Measurements from ENCODE around the gene ZNF521.

Gene ZNF521

DNA sequence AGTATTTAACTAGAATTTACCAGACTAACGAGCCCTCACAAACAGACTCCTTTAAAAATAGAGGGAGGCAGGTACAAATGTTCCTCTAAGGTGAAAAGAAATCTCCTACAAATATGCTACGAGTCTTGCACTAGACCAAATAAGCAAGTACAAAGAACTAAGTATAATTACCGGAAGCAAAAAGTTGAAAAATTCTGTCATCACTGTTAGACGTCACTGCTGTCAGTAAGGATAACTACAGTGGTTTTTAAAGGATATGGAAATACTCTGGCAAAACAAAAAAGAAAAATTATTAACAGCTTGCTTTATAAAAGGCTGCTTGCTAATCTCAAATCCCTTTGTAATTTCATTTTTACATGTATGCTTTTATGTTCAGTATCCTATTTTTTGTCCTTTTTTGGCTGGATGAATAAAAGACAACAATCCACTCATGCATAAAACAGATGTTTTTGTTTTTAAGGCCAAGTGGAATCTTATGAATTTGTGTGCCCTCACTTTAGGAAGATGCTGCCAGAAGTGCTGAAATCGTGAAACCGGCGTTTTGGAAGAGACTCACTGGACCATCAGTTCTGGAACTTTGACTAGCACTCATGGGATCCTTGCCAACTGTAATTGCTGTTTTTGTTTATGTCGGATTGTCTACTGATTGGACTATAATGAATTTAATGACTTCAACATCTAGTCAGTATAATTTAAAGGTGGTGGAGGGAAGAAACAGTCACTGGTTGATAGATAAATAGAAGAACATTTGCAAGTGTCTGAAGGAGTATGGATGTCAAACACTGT lies 6.7 kb downstream of the ZNF521 start:
- no peak for DNase-seq (ENCODE audit: low read depth)
- TF ChIP-seq POLR2A (IDR thresholded peaks at IDR 0.05; ENCODE audit: extremely low read depth, insufficient read length) (no peak), MYC (IDR thresholded peaks at IDR 0.05; ENCODE audit: low read depth, low read length) (no peak)
- TF ChIP-seq, protein P1, sequence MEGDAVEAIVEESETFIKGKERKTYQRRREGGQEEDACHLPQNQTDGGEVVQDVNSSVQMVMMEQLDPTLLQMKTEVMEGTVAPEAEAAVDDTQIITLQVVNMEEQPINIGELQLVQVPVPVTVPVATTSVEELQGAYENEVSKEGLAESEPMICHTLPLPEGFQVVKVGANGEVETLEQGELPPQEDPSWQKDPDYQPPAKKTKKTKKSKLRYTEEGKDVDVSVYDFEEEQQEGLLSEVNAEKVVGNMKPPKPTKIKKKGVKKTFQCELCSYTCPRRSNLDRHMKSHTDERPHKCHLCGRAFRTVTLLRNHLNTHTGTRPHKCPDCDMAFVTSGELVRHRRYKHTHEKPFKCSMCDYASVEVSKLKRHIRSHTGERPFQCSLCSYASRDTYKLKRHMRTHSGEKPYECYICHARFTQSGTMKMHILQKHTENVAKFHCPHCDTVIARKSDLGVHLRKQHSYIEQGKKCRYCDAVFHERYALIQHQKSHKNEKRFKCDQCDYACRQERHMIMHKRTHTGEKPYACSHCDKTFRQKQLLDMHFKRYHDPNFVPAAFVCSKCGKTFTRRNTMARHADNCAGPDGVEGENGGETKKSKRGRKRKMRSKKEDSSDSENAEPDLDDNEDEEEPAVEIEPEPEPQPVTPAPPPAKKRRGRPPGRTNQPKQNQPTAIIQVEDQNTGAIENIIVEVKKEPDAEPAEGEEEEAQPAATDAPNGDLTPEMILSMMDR (IDR thresholded peaks at IDR 0.05; ENCODE audit: low read depth, low read length) = no peak
- TF ChIP-seq, protein P2, sequence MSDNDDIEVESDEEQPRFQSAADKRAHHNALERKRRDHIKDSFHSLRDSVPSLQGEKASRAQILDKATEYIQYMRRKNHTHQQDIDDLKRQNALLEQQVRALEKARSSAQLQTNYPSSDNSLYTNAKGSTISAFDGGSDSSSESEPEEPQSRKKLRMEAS (IDR thresholded peaks at IDR 0.05; ENCODE audit: low read depth, low read length) = no peak

DNA sequence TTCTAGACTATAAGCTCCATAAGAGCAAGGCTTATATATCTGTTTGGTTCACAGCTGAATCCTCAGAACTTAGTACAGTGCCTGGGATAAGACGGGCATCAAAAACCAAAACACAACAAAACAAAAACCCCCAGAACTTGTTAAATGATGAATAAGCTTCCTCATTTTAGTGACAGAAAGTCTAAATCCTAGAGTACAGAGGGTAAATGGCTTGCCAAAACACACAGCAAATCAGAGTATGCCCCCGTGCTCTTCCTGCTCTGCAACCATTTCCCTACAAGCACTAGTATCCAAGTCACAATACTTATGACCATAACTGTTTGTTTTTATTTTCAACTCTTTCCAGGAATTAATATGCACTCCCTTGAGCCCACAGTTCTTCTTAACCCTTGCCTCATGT lies 10.1 kb downstream of the ZNF521 start:
- DNase-seq (ENCODE audit: low read depth) = no peak
- TF ChIP-seq MYC (IDR thresholded peaks at IDR 0.05; ENCODE audit: low read depth, low read length) (no peak), POLR2A (IDR thresholded peaks at IDR 0.05; ENCODE audit: extremely low read depth, insufficient read length) (no peak)
- TF ChIP-seq, protein P1 (IDR thresholded peaks at IDR 0.05; ENCODE audit: low read depth, low read length) = no peak
- TF ChIP-seq, protein P2 (IDR thresholded peaks at IDR 0.05; ENCODE audit: low read depth, low read length) = no peak
- no peak overlapping the region for H3K4me3 ChIP-seq (ENCODE audit: low read depth, low read length)

More for the DNA sequence above, 6.7 kb downstream of the ZNF521 start:
- H3K4me3 ChIP-seq (ENCODE audit: low read depth, low read length) = no peak overlapping the region

DNA sequence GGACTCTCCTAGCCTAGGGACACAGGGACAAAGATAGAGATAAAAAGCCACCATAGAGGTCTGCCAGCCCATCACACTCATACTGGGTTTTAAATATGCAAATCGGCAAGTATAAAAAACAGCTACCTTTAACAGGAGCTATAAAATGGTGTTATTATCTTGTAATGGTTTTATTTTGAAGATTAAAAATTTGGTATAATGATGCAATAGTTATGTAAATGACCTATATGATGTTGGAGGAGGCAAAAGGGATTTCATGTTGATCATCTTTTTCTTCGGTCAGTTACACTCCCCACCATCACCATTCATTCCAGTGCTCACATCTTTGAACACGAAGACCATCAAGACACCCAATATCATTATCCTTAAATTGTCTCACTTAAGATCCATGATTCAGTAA lies 11.2 kb downstream of the ZNF521 start:
- no peak overlapping the region for H3K4me3 ChIP-seq (ENCODE audit: low read depth, low read length)
- TF ChIP-seq MYC (IDR thresholded peaks at IDR 0.05; ENCODE audit: low read depth, low read length) (no peak), POLR2A (IDR thresholded peaks at IDR 0.05; ENCODE audit: extremely low read depth, insufficient read length) (no peak)
- TF ChIP-seq, protein P1 (IDR thresholded peaks at IDR 0.05; ENCODE audit: low read depth, low read length) = no peak
- TF ChIP-seq, protein P2 (IDR thresholded peaks at IDR 0.05; ENCODE audit: low read depth, low read length) = no peak
- no peak for DNase-seq (ENCODE audit: low read depth)

DNA sequence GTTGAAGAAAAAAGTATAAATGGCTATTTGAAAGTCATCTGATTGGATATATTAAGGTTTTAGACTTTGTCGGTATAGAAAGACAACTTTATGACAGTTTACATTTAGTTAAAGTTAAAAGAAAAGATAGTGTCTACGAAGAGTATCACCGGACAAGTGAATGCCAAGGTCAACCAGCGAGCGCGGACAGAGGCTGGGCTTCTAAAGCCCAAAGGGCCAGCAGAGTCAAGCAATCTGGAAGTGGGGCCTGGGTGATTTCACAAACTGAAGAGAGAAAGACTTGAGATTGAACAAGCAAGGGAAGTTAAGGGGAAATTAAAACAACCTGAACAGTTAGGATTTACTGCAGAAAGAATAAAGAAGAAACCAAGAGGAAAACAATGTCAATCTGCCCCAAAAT lies 16.3 kb downstream of the ZNF521 start:
- DNase-seq (ENCODE audit: low read depth) = no peak
- TF ChIP-seq, protein P2 (IDR thresholded peaks at IDR 0.05; ENCODE audit: low read depth, low read length) = no peak
- TF ChIP-seq MYC (IDR thresholded peaks at IDR 0.05; ENCODE audit: low read depth, low read length) (no peak), POLR2A (IDR thresholded peaks at IDR 0.05; ENCODE audit: extremely low read depth, insufficient read length) (no peak)
- TF ChIP-seq, protein P1 (IDR thresholded peaks at IDR 0.05; ENCODE audit: low read depth, low read length) = no peak

DNA sequence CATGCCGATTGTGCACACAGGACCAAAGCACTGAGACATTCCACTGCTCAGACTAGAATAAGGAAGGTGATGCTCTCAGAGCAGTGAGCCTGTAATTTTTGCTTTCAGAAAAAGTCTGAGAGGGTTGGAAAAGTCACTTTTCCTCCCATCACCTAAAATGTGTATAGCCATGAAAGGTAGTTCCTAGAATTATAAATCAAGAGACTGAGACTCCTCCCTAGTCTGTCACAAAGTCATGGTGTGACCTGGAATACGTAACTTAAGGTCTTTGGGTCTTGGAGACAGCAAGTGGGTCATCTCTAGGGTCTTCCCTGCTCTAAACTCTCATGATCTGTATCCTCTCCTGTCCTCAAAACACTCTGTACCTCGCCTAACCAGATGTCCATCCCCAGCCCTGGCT lies 16.9 kb downstream of the ZNF521 start:
- TF ChIP-seq, protein P1 (IDR thresholded peaks at IDR 0.05; ENCODE audit: low read depth, low read length) = no peak
- TF ChIP-seq MYC (IDR thresholded peaks at IDR 0.05; ENCODE audit: low read depth, low read length) (no peak), POLR2A (IDR thresholded peaks at IDR 0.05; ENCODE audit: extremely low read depth, insufficient read length) (no peak)
- TF ChIP-seq, protein P2 (IDR thresholded peaks at IDR 0.05; ENCODE audit: low read depth, low read length) = no peak
- DNase-seq (ENCODE audit: low read depth) = no peak
- H3K4me3 ChIP-seq (ENCODE audit: low read depth, low read length) = no peak overlapping the region

More for the DNA sequence above, 16.3 kb downstream of the ZNF521 start:
- H3K4me3 ChIP-seq (ENCODE audit: low read depth, low read length) = no peak overlapping the region
